SU-DHL-6 (cell line): ENCODE measurements around the gene JPT1.
"Not testable (repeated sequence)": the region's sequence is repeated elsewhere in the genome, so short reads cannot be mapped to it uniquely, and the experiment has no call there.

Experiments
- H2AFZ ChIP-seq: fragments of 200-600 bp; sonication (generic); 2 replicates; pipeline ENCODE4 v1.6.1; 2014; ENCODE audit warnings: low read depth, mild to moderate bottlenecking, moderate library complexity, mixed read lengths, antibody characterized with exemption, low read length; ENCODE audit not compliant: severe bottlenecking
- H3F3A ChIP-seq: fragments of 200-600 bp; shearing (Covaris generic); 2 replicates; pipeline ENCODE4 v1.6.0; 2016; ENCODE audit warnings: antibody characterized with exemption, mild to moderate bottlenecking; ENCODE audit not compliant: insufficient read depth
- H3K27ac ChIP-seq: fragments of 200-600 bp; sonication (generic); 2 replicates; pipeline ENCODE4 v1.5.1; 2016; ENCODE audit warnings: low read depth, mild to moderate bottlenecking, low read length, moderate library complexity, mixed read lengths
- H3K27me3 ChIP-seq: fragments of 200-600 bp; sonication (generic), shearing (Covaris generic); 2 replicates; pipeline ENCODE4 v1.6.0; 2014; ENCODE audit warnings: mild to moderate bottlenecking, low read length
- H3K36me3 ChIP-seq: fragments of 200-600 bp; sonication (generic); 2 replicates; pipeline ENCODE4 v1.6.1; 2014; ENCODE audit warnings: mild to moderate bottlenecking, low read length, mixed read lengths
- H3K4me2 ChIP-seq: fragments of 300-600, 200-600 bp; shearing (Covaris generic), sonication (generic); 2 replicates; pipeline ENCODE4 v1.6.0; 2014; ENCODE audit warnings: low read length, low read depth, mild to moderate bottlenecking; ENCODE audit not compliant: poor library complexity, severe bottlenecking
- H3K4me3 ChIP-seq: fragments of 200-600 bp; sonication (generic); 2 replicates; pipeline ENCODE4 v1.5.1; 2014; ENCODE audit warnings: antibody characterized with exemption, low read length, mild to moderate bottlenecking, mixed read lengths; ENCODE audit not compliant: insufficient read depth, poor library complexity, severe bottlenecking
- H3K79me2 ChIP-seq: fragments of 200-600 bp; sonication (generic); 2 replicates; pipeline ENCODE4 v1.6.1; 2014; ENCODE audit warnings: mild to moderate bottlenecking, low read length, moderate library complexity; ENCODE audit not compliant: insufficient read depth
- H3K9ac ChIP-seq: fragments of 200-600 bp; sonication (generic); 2 replicates; pipeline ENCODE4 v1.7.0; 2014; ENCODE audit warnings: mild to moderate bottlenecking, low read length
- H3K9me2 ChIP-seq: fragments of 200-600 bp; sonication (generic); replicated peaks from 2 replicates; pipeline ENCODE4 v1.6.1; 2014; ENCODE audit warnings: low read length; ENCODE audit not compliant: insufficient read depth
- H3K9me3 ChIP-seq: fragments of 200-600 bp; sonication (generic); 2 replicates; pipeline ENCODE4 v1.6.1; 2014; ENCODE audit warnings: low read length, mixed read lengths; ENCODE audit not compliant: insufficient read depth
- H4K20me1 ChIP-seq: fragments of 200-600 bp; sonication (generic); 2 replicates; pipeline ENCODE4 v1.6.1; 2014; ENCODE audit warnings: low read depth, mild to moderate bottlenecking, antibody characterized with exemption, low read length, moderate library complexity, mixed read lengths
- EZH2phosphoT487 ChIP-seq: fragments of 200-600 bp; sonication (generic), shearing (Covaris generic); conservative IDR thresholded peaks from 2 replicates; pipeline ENCODE4 v1.6.1; 2018; ENCODE audit warnings: mild to moderate bottlenecking, antibody characterized with exemption, low read length, moderate library complexity, mixed read lengths
- TF ChIP-seq, protein P1 (sequence below): fragments of 200-600 bp; sonication (generic); IDR thresholded peaks from one replicate; pipeline ENCODE4 v1.5.1; 2017; ENCODE audit warnings: antibody characterized with exemption, mild to moderate bottlenecking, low read length, moderate library complexity; ENCODE audit not compliant: insufficient read depth, poor library complexity, severe bottlenecking

JPT1 gene

GRCh38 chr17:75174996-75175395, 20.7 kb upstream of the JPT1 start:
- TF ChIP-seq EZH2phosphoT487: no peak
- TF ChIP-seq, protein P1, sequence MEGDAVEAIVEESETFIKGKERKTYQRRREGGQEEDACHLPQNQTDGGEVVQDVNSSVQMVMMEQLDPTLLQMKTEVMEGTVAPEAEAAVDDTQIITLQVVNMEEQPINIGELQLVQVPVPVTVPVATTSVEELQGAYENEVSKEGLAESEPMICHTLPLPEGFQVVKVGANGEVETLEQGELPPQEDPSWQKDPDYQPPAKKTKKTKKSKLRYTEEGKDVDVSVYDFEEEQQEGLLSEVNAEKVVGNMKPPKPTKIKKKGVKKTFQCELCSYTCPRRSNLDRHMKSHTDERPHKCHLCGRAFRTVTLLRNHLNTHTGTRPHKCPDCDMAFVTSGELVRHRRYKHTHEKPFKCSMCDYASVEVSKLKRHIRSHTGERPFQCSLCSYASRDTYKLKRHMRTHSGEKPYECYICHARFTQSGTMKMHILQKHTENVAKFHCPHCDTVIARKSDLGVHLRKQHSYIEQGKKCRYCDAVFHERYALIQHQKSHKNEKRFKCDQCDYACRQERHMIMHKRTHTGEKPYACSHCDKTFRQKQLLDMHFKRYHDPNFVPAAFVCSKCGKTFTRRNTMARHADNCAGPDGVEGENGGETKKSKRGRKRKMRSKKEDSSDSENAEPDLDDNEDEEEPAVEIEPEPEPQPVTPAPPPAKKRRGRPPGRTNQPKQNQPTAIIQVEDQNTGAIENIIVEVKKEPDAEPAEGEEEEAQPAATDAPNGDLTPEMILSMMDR: no peak
- H4K20me1 ChIP-seq: no peaks in the 10 kb centered on the region
- no peaks in the 10 kb centered on the region for H3K9me3 ChIP-seq
- H3K27ac ChIP-seq: no peak overlapping the region
- peaks cover 30% of the 10 kb centered on the region for H3K36me3 ChIP-seq
- H3F3A ChIP-seq: peaks cover 22% of the 10 kb centered on the region
- no peaks in the 10 kb centered on the region for H3K27me3 ChIP-seq
- no peak overlapping the region for H3K9ac ChIP-seq
- H3K79me2 ChIP-seq: peaks cover 76% of the 10 kb centered on the region
- H3K4me3 ChIP-seq: no peak overlapping the region
- no peaks in the 10 kb centered on the region for H3K9me2 ChIP-seq
- no peak overlapping the region for H2AFZ ChIP-seq
- H3K4me2 ChIP-seq: no peak overlapping the region

- Histone ChIP-seq H3K27ac (no peak overlapping the region), H3K27me3 (no peaks in the 10 kb centered on the region), H3F3A (peaks cover 22% of the 10 kb centered on the region), H4K20me1 (no peaks in the 10 kb centered on the region; the same call in 1 of the 2 replicates), H3K4me3 (no peak overlapping the region), H3K9me2 (no peaks in the 10 kb centered on the region), H3K4me2 (no peak overlapping the region), H3K79me2 (peaks cover 69% of the 10 kb centered on the region), H3K9ac (no peak overlapping the region), H3K36me3 (peaks cover 23% of the 10 kb centered on the region; the same call in 1 of the 2 replicates), H2AFZ (no peak overlapping the region), H3K9me3 (no peaks in the 10 kb centered on the region)
- TF ChIP-seq, protein P1: no peak
Observed at GRCh38 chr17:75173526-75173925, 19.2 kb upstream of the JPT1 start.

DNA sequence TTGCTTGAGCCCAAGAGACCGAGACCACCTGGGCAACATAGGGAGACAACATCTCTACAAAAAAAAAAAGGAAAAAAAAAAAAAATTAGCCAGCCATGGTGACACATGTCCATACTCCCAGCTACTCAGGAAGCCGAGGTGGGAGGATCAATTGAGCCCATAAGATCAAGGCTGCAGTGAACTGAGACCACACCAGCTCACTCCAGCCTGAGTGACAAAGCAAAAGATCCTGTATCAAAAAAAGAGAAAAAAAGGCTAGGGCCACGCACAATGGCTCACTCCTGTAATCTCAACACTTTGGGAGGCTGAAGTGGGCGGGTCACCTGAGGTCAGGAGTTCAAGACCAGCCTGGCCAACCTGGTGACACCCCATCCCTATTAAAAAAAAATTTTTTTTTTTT, 14.7 kb upstream of the JPT1 start:
- Histone ChIP-seq H4K20me1 (no peaks in the 10 kb centered on the region; the same call in 1 of the 2 replicates), H3K9me2 (no peaks in the 10 kb centered on the region), H3K9me3 (no peaks in the 10 kb centered on the region), H2AFZ (no peak overlapping the region), H3K36me3 (peaks cover 24% of the 10 kb centered on the region), H3K27me3 (no peaks in the 10 kb centered on the region), H3K9ac (no peak overlapping the region), H3F3A (peaks cover 17% of the 10 kb centered on the region), H3K4me2 (no peak overlapping the region), H3K27ac (no peak overlapping the region), H3K79me2 (peaks cover 35% of the 10 kb centered on the region), H3K4me3 (no peak overlapping the region)
- no peak for TF ChIP-seq EZH2phosphoT487
- TF ChIP-seq, protein P1: no peak

GRCh38 chr17:75164606-75165005, 10.3 kb upstream of the JPT1 start:
- not testable (repeated sequence) for H3K4me2 ChIP-seq, H2AFZ ChIP-seq, H3K9ac ChIP-seq, H3F3A ChIP-seq, H3K27me3 ChIP-seq, H3K4me3 ChIP-seq, H3K9me2 ChIP-seq, H3K9me3 ChIP-seq, H3K79me2 ChIP-seq, H4K20me1 ChIP-seq, H3K27ac ChIP-seq
- H3K36me3 ChIP-seq: peaks cover 16% of the 10 kb centered on the region
